Prostate gland (tissue), 2 donors: ENCODE measurements around the gene IL11RA. TPM values are rescaled to one million over a fixed set of nuclear protein-coding genes. Genes with fewer than 3 reads are reported as not detected.

Experiments
- DNase-seq: peaks from one replicate; pipeline ENCODE4 v3.0.0-alpha.2; 2019; ENCODE audit warnings: low spot score
- H3K27ac ChIP-seq, 2 donors: fragments of 200-600 bp; sonication (generic); 2 replicates each; pipeline ENCODE4 v1.5.1; 2017 to 2019
- H3K27me3 ChIP-seq: fragments of 200-600 bp; sonication (generic); replicated peaks from 2 replicates; pipeline ENCODE4 v1.5.1; 2019; ENCODE audit not compliant: insufficient read depth
- H3K36me3 ChIP-seq, 2 donors: fragments of 200-600 bp; sonication (generic); 1 replicate in 1 of 2; 2 replicates in 1 of 2; pipeline versions ENCODE4 v1.5.1 to v1.8.1; 2017 to 2019
- H3K4me1 ChIP-seq: fragments of 200-600 bp; sonication (generic); replicated peaks from 2 replicates; pipeline ENCODE4 v1.5.1; 2019
- H3K4me3 ChIP-seq, 2 donors: fragments of 200-600 bp; sonication (generic); 2 replicates each; pipeline ENCODE4 v1.5.1; 2017 to 2019
- H3K9me3 ChIP-seq: fragments of 200-600 bp; sonication (generic); 2 replicates; pipeline ENCODE4 v1.5.1; 2017
- POLR2A ChIP-seq: fragments of 450-650 bp; IDR thresholded peaks from one replicate; pipeline ENCODE4 v1.6.1; 2016; ENCODE audit warnings: antibody characterized with exemption, mild to moderate bottlenecking
- POLR2AphosphoS5 ChIP-seq: sonication (generic); formaldehyde crosslinking; IDR thresholded peaks from one replicate; pipeline ENCODE4 v1.6.1; 2017; ENCODE audit warnings: antibody characterized with exemption
- WGBS: methylation state at CpG from one replicate; pipeline ENCODE4 v1.1.5; 2018; 5-methylcytosine and 5-hydroxymethylcytosine counted together
- intact Hi-C: fragments of 100-400 bp; cut with DNase I; formaldehyde crosslinking; loops from one replicate; pipeline ENCODE4 v1.14.2; 2022
- total RNA-seq, 2 donors: library from RNA; depleted of rRNA; stranded (reverse); fragments of >200 nt; gene quantifications; one replicate each; pipeline ENCODE4 v1.1.0, GENCODE V29; 2016
- TF ChIP-seq, protein P1 (sequence below), 4 experiments: fragments of 200-600 bp in 2 of 4; fragments of 450-650 bp in 2 of 4; sonication (generic) in 2 of 4; IDR thresholded peaks; 1 replicate in 3 of 4; 2 replicates in 1 of 4; pipeline ENCODE4 v1.5.1; 2016 to 2019; ENCODE audit warnings: antibody characterized with exemption in 4 of 4, mild to moderate bottlenecking in 2 of 4, moderate library complexity in 2 of 4

The IL11RA gene
- total RNA-seq, 2 donors from 2014 or later = 25.8 to 73.5 TPM

DNA sequence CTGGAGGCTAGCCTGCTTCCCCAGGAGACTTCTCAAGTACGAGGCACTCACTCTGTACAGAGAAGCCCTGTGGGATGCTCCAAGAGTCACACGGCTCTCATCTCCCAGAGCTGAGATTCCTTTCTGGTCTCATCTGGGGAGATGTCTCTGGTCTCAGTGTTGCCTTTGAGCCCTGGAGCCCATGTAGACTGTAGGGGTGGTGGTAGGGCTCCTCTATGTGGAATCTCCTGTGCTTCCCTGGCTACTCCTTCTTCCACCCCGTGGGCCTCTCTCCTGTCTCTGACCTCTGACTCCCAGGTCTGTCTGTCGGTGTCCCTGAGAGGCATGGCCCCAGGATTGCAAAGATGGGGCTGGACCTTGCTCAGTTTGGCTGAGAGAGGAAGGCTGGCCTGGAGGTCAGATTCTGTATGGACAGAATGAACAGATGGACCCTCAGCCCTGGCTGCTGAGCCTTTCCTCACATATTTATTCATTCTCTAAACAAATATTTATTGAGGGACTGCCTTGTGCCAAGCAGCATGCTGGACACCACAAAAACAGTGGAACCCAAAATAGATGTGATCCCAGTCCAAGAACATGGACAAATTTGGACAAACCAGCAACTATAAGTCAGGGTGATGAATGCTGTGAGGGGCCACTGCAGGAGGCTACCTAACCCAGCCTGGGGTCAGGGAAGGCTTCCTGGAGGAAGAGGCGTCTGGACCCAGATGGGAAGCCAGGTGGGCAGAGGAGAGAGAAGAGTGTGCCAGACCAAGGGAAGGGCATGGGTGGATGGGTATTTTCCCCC is 36.5 kb downstream of the IL11RA start:
- Histone ChIP-seq H3K4me3 (no peak overlapping the region), H3K4me1 (peaks cover 10% of the 10 kb centered on the region), H3K36me3 (no peaks in the 10 kb centered on the region), H3K27me3 (no peaks in the 10 kb centered on the region), H3K9me3 (no peaks in the 10 kb centered on the region), H3K27ac (no peak overlapping the region)
- WGBS = 79% methylated on average over 5 of the region's 5 CpGs
- no peak for DNase-seq
- no peak for TF ChIP-seq POLR2AphosphoS5
- intact Hi-C loops = no loop called here

DNA sequence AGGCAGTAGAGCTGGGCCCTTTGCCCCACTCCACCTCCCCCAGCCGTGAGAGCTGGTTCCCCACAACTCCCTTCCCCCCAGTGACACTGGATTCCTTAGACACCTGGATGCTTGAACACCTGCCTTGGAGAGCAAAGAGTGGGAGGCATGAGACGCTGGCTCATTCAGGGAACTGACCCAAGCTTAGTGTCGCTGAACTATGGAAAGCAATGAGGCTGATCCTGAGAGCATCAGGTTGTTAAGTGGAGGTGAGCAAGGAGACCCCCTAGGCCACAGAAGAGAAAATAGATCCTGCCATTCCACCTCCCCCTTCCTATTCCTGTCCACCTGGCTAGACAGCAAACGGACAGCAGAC is 37.1 kb downstream of the IL11RA start:
- intact Hi-C loops = no loop called here
- Histone ChIP-seq H3K4me1 (peaks cover 10% of the 10 kb centered on the region), H3K9me3 (no peaks in the 10 kb centered on the region), H3K4me3 (no peak overlapping the region), H3K27ac (no peak overlapping the region), H3K36me3 (no peaks in the 10 kb centered on the region), H3K27me3 (no peaks in the 10 kb centered on the region)
- 57% methylated on average over 4 of the region's 4 CpGs for WGBS
- DNase-seq = no peak
- no peak for TF ChIP-seq POLR2AphosphoS5
- TF ChIP-seq POLR2A = no peak
- TF ChIP-seq, protein P1, sequence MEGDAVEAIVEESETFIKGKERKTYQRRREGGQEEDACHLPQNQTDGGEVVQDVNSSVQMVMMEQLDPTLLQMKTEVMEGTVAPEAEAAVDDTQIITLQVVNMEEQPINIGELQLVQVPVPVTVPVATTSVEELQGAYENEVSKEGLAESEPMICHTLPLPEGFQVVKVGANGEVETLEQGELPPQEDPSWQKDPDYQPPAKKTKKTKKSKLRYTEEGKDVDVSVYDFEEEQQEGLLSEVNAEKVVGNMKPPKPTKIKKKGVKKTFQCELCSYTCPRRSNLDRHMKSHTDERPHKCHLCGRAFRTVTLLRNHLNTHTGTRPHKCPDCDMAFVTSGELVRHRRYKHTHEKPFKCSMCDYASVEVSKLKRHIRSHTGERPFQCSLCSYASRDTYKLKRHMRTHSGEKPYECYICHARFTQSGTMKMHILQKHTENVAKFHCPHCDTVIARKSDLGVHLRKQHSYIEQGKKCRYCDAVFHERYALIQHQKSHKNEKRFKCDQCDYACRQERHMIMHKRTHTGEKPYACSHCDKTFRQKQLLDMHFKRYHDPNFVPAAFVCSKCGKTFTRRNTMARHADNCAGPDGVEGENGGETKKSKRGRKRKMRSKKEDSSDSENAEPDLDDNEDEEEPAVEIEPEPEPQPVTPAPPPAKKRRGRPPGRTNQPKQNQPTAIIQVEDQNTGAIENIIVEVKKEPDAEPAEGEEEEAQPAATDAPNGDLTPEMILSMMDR (IDR thresholded peaks at IDR 0.05) = no peak

DNA sequence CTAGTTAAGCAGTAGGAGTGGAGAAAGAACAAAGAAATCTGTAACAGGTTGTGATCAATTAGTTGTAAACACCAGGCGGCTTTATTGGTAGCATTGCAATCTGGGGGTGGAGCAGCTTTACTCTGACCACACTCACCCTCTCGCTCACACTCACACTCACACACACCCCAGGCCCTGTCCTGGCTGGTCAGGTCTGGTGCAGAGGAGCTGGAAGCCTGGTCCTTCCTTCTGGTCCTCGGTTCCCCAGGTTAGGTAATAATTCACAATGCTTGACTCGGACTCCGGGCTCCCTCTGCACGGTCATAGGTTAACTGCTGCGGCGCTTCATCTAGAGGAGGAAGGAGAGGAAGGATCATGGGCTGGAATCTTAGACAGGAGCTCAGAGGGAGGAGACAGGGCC is 37.5 kb downstream of the IL11RA start:
- DNase-seq = no peak
- intact Hi-C loops = no loop called here
- no peak overlapping the region for H3K27ac ChIP-seq
- no peaks in the 10 kb centered on the region for H3K27me3 ChIP-seq
- TF ChIP-seq POLR2AphosphoS5 (no peak), POLR2A (no peak)
- TF ChIP-seq, protein P1 (IDR thresholded peaks at IDR 0.05) = no peak
- no peak overlapping the region for H3K4me3 ChIP-seq
- no peaks in the 10 kb centered on the region for H3K9me3 ChIP-seq
- 77% methylated on average over 8 of the region's 8 CpGs for WGBS
- peaks cover 10% of the 10 kb centered on the region for H3K4me1 ChIP-seq
- H3K36me3 ChIP-seq = no peaks in the 10 kb centered on the region

DNA sequence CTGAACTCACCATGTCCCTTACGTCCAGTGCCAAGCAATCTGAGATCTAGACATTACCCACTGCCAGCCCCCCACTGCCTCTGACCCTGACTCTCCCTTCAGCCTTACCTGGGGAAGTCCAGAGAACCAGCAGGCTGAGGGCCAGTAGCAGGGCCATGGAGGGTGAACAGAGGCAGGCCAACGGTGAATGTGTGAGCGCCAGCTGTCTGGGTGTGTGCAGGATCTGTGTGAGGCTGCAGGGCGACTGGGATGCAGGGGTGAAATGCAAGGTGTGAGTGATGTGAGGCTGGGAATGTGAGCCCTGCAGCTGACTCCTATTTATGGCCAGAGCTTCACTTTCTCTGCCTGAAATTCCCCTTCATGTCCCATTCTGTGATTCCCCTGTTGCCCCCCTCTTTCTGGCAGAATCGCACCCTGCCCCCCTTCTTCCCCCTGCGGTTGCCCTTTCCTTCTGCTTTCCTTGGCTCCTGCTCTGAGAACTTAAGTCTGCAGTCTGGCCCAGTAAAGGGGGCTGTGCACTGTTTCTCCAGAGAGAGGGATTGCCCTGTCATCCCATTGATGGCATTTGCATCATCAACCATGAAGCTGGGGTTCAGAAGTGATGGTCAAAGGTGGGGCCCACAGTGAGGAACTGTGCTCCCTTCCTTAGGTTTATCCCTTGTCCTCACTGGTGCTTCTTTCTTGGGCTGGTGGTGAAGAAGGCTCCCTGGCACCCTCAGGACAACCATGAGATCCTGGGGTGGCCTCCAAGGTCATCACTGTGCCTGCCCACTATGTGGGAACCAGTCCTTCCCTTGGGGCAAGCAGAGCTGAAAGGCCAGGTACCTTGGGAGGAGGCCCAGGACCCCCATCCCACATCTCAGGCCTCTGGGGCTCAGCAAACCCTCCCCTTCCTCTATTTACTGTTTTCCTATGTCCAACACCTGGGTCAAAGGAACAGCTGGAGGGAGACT is 39.3 kb downstream of the IL11RA start, which contains the start of gene CCL19:
TSS of gene CCL19 (minus strand) at position 294 of the 953 bp plus-strand sequence. CDS start at position 157, 137 bp downstream.
- Histone ChIP-seq H3K36me3 (no peaks in the 10 kb centered on the region), H3K9me3 (no peaks in the 10 kb centered on the region), H3K4me3 (no peak within 1 kb of the TSS), H3K27me3 (no peaks in the 10 kb centered on the region), H3K27ac (no peak within 1 kb of the TSS), H3K4me1 (peaks cover 10% of the 10 kb centered on the region)
- DNase-seq = no peak
- intact Hi-C loops = no loop called here
- 48% methylated on average over 6 of the region's 6 CpGs for WGBS
- TF ChIP-seq, protein P1 (IDR thresholded peaks at IDR 0.05) = no peak
- TF ChIP-seq POLR2A = no peak
- no peak for TF ChIP-seq POLR2AphosphoS5

DNA sequence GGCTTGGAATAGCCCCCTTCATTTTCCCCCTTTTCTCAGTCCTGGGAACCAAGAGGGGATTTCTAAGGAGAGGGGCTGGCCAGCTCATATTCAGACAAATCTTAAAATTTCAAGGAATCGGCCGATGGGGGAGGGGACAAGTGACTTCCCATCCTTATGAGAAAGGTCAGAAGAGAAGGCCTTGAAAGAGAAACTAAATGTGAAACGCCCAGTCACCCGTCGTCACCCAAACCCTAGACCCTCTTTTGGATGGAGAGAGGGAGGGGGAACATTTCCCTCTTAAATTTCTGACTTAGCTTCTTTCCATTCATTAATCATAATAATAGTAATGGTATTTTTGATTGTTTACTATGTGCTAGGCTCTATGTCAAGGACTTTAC is 39.9 kb downstream of the IL11RA start:
- intact Hi-C loops = no loop called here
- Histone ChIP-seq H3K4me1 (peaks cover 10% of the 10 kb centered on the region), H3K4me3 (no peak overlapping the region), H3K27me3 (no peaks in the 10 kb centered on the region), H3K9me3 (no peaks in the 10 kb centered on the region), H3K36me3 (no peaks in the 10 kb centered on the region), H3K27ac (no peak overlapping the region)
- 88% methylated on average over 5 of the region's 5 CpGs for WGBS
- no peak for DNase-seq
- no peak for TF ChIP-seq POLR2AphosphoS5
